HK-2 (cell line): ENCODE measurements around the gene C3orf70.

Experiments used
- DNase-seq: peaks from one replicate; pipeline ENCODE4 v3.0.0-alpha.2; 2018; ENCODE audit not compliant: unreplicated experiment

C3orf70 gene

GRCh38 chr3:185152410-185153170, at the start of gene C3orf70:
Gene C3orf70 (minus strand): TSS chr3:185153060. CDS start chr3:185152823, 237 bp downstream.
- DNase-seq = peak; percentile 51

- DNase-seq = peak; percentile 15
Measured at GRCh38 chr3:185200639-185201038, 47.8 kb upstream of the C3orf70 start.

- DNase-seq = no peak
Measured at GRCh38 chr3:185199671-185200070, 46.8 kb upstream of the C3orf70 start.

GRCh38 chr3:185199206-185199605, 46.3 kb upstream of the C3orf70 start:
- DNase-seq = no peak

- DNase-seq = no peak
Measured at GRCh38 chr3:185197068-185197467, 44.2 kb upstream of the C3orf70 start.

GRCh38 chr3:185195652-185196051, 42.8 kb upstream of the C3orf70 start:
- no peak for DNase-seq

- no peak for DNase-seq
Measured at GRCh38 chr3:185188816-185189215, 36.0 kb upstream of the C3orf70 start.

GRCh38 chr3:185187391-185187790, 34.5 kb upstream of the C3orf70 start:
- no peak for DNase-seq

GRCh38 chr3:185176750-185177359, 24.0 kb upstream of the C3orf70 start:
- peak; percentile 35 for DNase-seq

GRCh38 chr3:185175370-185175987, 22.6 kb upstream of the C3orf70 start:
- no peak for DNase-seq

- no peak for DNase-seq
Measured at GRCh38 chr3:185172086-185173049, 19.5 kb upstream of the C3orf70 start.

- no peak for DNase-seq
Measured at GRCh38 chr3:185164428-185165217, 11.8 kb upstream of the C3orf70 start.

- no peak for DNase-seq
Measured at GRCh38 chr3:185162634-185163033, 9.8 kb upstream of the C3orf70 start.

- DNase-seq = no peak
Measured at GRCh38 chr3:185161761-185162160, 8.9 kb upstream of the C3orf70 start.

GRCh38 chr3:185157347-185157746, 4.5 kb upstream of the C3orf70 start:
- DNase-seq = no peak

GRCh38 chr3:185155678-185156077, 2.8 kb upstream of the C3orf70 start:
- DNase-seq = no peak

- no peak for DNase-seq
Measured at GRCh38 chr3:185153861-185154629, 1.2 kb upstream of the C3orf70 start.

GRCh38 chr3:185153171-185153771, 411 bp upstream of the C3orf70 start:
- DNase-seq = no peak

- DNase-seq = no peak
Measured at GRCh38 chr3:185151964-185152409, 873 bp downstream of the C3orf70 start.
